Measurements from ENCODE around the gene KRT3. TPM values are rescaled to one million over a fixed set of nuclear protein-coding genes. Genes with fewer than 3 reads are reported as not detected.

KRT3 gene
- total RNA-seq, 1 donor from 2014 or later: 0.09 TPM

DNA sequence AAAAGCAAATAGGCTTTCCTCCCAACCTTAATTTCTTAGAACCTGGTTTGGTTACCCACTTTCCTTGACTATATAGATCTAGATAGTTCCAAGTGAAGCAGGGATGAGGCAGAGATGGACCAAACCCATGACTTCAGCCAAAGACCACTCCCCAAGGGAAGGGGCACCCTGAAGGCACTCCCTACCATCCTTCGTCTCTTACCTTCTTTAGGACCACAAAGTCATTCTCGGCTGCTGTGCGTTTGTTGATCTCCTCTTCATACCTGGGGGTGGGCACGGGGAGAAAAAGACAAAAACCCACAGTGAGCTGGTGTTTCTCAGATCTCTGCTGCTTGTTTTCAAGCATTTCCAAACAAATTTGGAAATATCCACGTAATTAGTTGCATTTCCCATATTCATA is 14.6 kb upstream of the KRT3 start:
- Mint-ChIP-seq H3K9me3 (ENCODE audit: unreplicated experiment) (no peaks in the 10 kb centered on the region), H3K27me3 (ENCODE audit: low read depth, unreplicated experiment) (peaks cover 66% of the 10 kb centered on the region), H3K36me3 (ENCODE audit: low read depth, unreplicated experiment) (peaks cover 4% of the 10 kb centered on the region), H3K27ac (ENCODE audit: unreplicated experiment) (no peak overlapping the region), H3K4me3 (ENCODE audit: unreplicated experiment) (no peak overlapping the region), H3K4me1 (ENCODE audit: low read depth, unreplicated experiment) (peaks cover 2% of the 10 kb centered on the region)
- Histone ChIP-seq H3K4me1 (ENCODE audit: insufficient read depth, low read length) (no peaks in the 10 kb centered on the region), H3K36me3 (ENCODE audit: insufficient read depth, low read length) (no peaks in the 10 kb centered on the region), H3K27me3 (ENCODE audit: insufficient read depth, low read length) (peaks cover 39% of the 10 kb centered on the region), H3K79me2 (ENCODE audit: insufficient read depth, low read length) (no peaks in the 10 kb centered on the region), H3K9me3 (ENCODE audit: insufficient read depth, low read depth, low read length) (no peaks in the 10 kb centered on the region), H3K9ac (ENCODE audit: low read length) (no peak overlapping the region), H3K4me3 (ENCODE audit: insufficient read depth, low read depth, low read length) (no peak overlapping the region), H3K27ac (ENCODE audit: low read depth, low read length) (no peak overlapping the region), H3K4me2 (ENCODE audit: low read length) (no peak overlapping the region), H2AFZ (ENCODE audit: low read depth, low read length) (no peak overlapping the region), H4K20me1 (ENCODE audit: insufficient read depth, low read length) (no peaks in the 10 kb centered on the region)
- FAIRE-seq: no peak
- no peak for DNase-seq (ENCODE audit: low read depth)
- TF ChIP-seq, protein P1, sequence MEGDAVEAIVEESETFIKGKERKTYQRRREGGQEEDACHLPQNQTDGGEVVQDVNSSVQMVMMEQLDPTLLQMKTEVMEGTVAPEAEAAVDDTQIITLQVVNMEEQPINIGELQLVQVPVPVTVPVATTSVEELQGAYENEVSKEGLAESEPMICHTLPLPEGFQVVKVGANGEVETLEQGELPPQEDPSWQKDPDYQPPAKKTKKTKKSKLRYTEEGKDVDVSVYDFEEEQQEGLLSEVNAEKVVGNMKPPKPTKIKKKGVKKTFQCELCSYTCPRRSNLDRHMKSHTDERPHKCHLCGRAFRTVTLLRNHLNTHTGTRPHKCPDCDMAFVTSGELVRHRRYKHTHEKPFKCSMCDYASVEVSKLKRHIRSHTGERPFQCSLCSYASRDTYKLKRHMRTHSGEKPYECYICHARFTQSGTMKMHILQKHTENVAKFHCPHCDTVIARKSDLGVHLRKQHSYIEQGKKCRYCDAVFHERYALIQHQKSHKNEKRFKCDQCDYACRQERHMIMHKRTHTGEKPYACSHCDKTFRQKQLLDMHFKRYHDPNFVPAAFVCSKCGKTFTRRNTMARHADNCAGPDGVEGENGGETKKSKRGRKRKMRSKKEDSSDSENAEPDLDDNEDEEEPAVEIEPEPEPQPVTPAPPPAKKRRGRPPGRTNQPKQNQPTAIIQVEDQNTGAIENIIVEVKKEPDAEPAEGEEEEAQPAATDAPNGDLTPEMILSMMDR (IDR thresholded peaks at IDR 0.05; ENCODE audit: insufficient read depth, low read depth, low read length): no peak
- no peak for TF ChIP-seq EZH2 (IDR thresholded peaks at IDR 0.05; ENCODE audit: insufficient read depth, low read length)

DNA sequence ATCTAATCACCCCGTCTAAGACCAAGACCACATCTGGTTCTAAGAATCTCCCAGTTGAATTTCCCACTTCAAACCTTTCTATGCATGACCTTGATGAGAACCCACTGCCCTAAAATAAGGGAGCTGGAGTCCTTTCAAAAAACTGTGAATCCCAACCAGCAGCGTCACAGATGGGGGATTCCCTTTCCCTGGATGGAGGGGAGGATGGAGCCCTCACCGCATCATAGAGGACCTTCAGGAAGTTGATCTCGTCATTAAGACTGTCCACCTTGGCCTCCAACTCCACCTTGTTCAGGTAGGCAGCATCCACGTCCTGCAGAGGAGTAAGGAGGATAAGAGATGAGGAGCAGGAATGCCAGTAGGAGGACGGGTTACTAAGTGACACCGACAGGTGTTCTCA is 13.2 kb upstream of the KRT3 start:
- no peaks in the 10 kb centered on the region for H3K36me3 ChIP-seq (ENCODE audit: insufficient read depth, low read length)
- no peak overlapping the region for H3K4me2 ChIP-seq (ENCODE audit: low read length)
- H3K27me3 ChIP-seq (ENCODE audit: insufficient read depth, low read length): peaks cover 43% of the 10 kb centered on the region
- no peaks in the 10 kb centered on the region for H4K20me1 ChIP-seq (ENCODE audit: insufficient read depth, low read length)
- H2AFZ ChIP-seq (ENCODE audit: low read depth, low read length): no peak overlapping the region
- Mint-ChIP-seq H3K27ac (ENCODE audit: unreplicated experiment) (no peak overlapping the region), H3K27me3 (ENCODE audit: low read depth, unreplicated experiment) (peaks cover 61% of the 10 kb centered on the region), H3K36me3 (ENCODE audit: low read depth, unreplicated experiment) (no peaks in the 10 kb centered on the region), H3K4me3 (ENCODE audit: unreplicated experiment) (no peak overlapping the region), H3K4me1 (ENCODE audit: low read depth, unreplicated experiment) (no peaks in the 10 kb centered on the region), H3K9me3 (ENCODE audit: unreplicated experiment) (no peaks in the 10 kb centered on the region)
- no peaks in the 10 kb centered on the region for H3K9me3 ChIP-seq (ENCODE audit: insufficient read depth, low read depth, low read length)
- H3K79me2 ChIP-seq (ENCODE audit: insufficient read depth, low read length): no peaks in the 10 kb centered on the region
- no peak for DNase-seq (ENCODE audit: low read depth)
- H3K27ac ChIP-seq (ENCODE audit: low read depth, low read length): no peak overlapping the region
- no peak for TF ChIP-seq EZH2 (IDR thresholded peaks at IDR 0.05; ENCODE audit: insufficient read depth, low read length)
- TF ChIP-seq, protein P1 (IDR thresholded peaks at IDR 0.05; ENCODE audit: insufficient read depth, low read depth, low read length): no peak
- no peaks in the 10 kb centered on the region for H3K4me1 ChIP-seq (ENCODE audit: insufficient read depth, low read length)
- H3K9ac ChIP-seq (ENCODE audit: low read length): no peak overlapping the region
- no peak for FAIRE-seq
- no peak overlapping the region for H3K4me3 ChIP-seq (ENCODE audit: insufficient read depth, low read depth, low read length)

DNA sequence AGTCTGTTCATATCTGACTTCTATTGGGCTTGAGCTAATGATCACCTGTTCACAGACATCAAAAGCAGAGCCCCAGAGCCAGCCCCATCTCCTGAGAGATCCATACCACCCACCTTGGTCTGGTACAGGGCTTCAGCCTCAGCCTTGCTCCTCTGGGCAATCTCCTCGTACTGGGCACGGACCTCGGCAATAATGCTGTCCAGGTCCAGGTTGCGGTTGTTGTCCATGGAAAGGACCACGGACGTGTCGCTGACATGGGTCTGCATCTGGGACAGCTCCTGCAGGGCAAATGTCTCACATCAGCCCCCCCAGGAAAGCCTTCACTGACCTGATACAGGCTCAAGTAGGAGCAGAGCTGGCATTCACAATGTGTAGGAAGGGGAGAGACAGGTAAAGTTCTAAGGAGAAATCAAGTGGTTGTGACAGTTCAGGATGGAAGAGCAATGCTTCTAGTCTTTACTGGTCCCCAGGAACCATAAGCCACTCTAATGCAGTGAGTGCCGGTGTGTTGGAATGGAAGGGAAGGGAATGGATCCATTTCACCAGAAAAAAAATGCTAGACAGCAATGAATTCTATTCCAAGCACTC is 12.8 kb upstream of the KRT3 start:
- Histone ChIP-seq H2AFZ (ENCODE audit: low read depth, low read length) (no peak overlapping the region), H3K4me3 (ENCODE audit: insufficient read depth, low read depth, low read length) (no peak overlapping the region), H3K4me2 (ENCODE audit: low read length) (no peak overlapping the region), H4K20me1 (ENCODE audit: insufficient read depth, low read length) (no peaks in the 10 kb centered on the region), H3K27ac (ENCODE audit: low read depth, low read length) (no peak overlapping the region), H3K4me1 (ENCODE audit: insufficient read depth, low read length) (no peaks in the 10 kb centered on the region), H3K9ac (ENCODE audit: low read length) (no peak overlapping the region), H3K36me3 (ENCODE audit: insufficient read depth, low read length) (no peaks in the 10 kb centered on the region), H3K79me2 (ENCODE audit: insufficient read depth, low read length) (no peaks in the 10 kb centered on the region), H3K9me3 (ENCODE audit: insufficient read depth, low read depth, low read length) (no peaks in the 10 kb centered on the region), H3K27me3 (ENCODE audit: insufficient read depth, low read length) (peaks cover 43% of the 10 kb centered on the region)
- H3K36me3 Mint-ChIP-seq (ENCODE audit: low read depth, unreplicated experiment): no peaks in the 10 kb centered on the region
- DNase-seq (ENCODE audit: low read depth) (no peak), FAIRE-seq (no peak)
- H3K4me1 Mint-ChIP-seq (ENCODE audit: low read depth, unreplicated experiment): no peaks in the 10 kb centered on the region
- no peaks in the 10 kb centered on the region for H3K9me3 Mint-ChIP-seq (ENCODE audit: unreplicated experiment)
- peaks cover 61% of the 10 kb centered on the region for H3K27me3 Mint-ChIP-seq (ENCODE audit: low read depth, unreplicated experiment)
- no peak overlapping the region for H3K27ac Mint-ChIP-seq (ENCODE audit: unreplicated experiment)
- H3K4me3 Mint-ChIP-seq (ENCODE audit: unreplicated experiment): no peak overlapping the region
- TF ChIP-seq, protein P1 (IDR thresholded peaks at IDR 0.05; ENCODE audit: insufficient read depth, low read depth, low read length): no peak
- no peak for TF ChIP-seq EZH2 (IDR thresholded peaks at IDR 0.05; ENCODE audit: insufficient read depth, low read length)

Data from astrocyte (in vitro differentiated cells and primary cell).